IMR-90 (cell line): ENCODE results near the gene CUL7. TPM values are rescaled to one million over a fixed set of nuclear protein-coding genes. Genes with fewer than 3 reads are reported as not detected.

Experiments used
- ATAC-seq: fragments of 200-7000 bp; cut with Tn5 transposase; 2 replicates; pipeline ENCODE4 v1.9.1; 2020; ENCODE audit warnings: low read depth, mild to moderate bottlenecking, moderate library complexity
- BruUV-seq: library from RNA; stranded (reverse); fragments of 400-500 nt; replicated peaks from 2 replicates; lab custom pipeline; 2021; lab: Mats Ljungman, UMichigan
- CTCF ChIA-PET: fragments of 300-600 bp; formaldehyde crosslinking; extraction: SDS; loops from one replicate; lab custom pipeline; 2021; ENCODE audit warnings: antibody characterized with exemption; lab: Yijun Ruan, JAX
- POLR2A ChIA-PET: fragments of 300-600 bp; sonication (Branson Sonifier 250); formaldehyde crosslinking; loops from one replicate; lab custom pipeline; 2022; ENCODE audit warnings: antibody characterized with exemption; ENCODE audit not compliant: unreplicated experiment; lab: Charles Lee
- DNase-seq: peaks from one replicate; pipeline ENCODE4 v3.0.0; 2013
- H2AFZ ChIP-seq: replicated peaks from 2 replicates; pipeline ENCODE3; 2013; ENCODE audit warnings: low read length, mild to moderate bottlenecking; ENCODE audit not compliant: poor library complexity
- H2AK5ac ChIP-seq: 2 replicates; pipeline ENCODE4 v1.6.1; 2013; ENCODE audit warnings: low read depth, low read length, inconsistent platforms
- H2AK9ac ChIP-seq: replicated peaks from 2 replicates; pipeline ENCODE3; 2013; ENCODE audit warnings: mild to moderate bottlenecking, low read depth, low read length, moderate library complexity; ENCODE audit not compliant: poor library complexity
- H2BK120ac ChIP-seq: 2 replicates; pipeline ENCODE4 v1.6.1; 2013; ENCODE audit warnings: low read depth, low read length, inconsistent platforms
- H2BK15ac ChIP-seq: 3 replicates; pipeline ENCODE4 v1.6.1; 2013; ENCODE audit warnings: low read depth, low read length, inconsistent platforms
- H2BK20ac ChIP-seq: 2 replicates; pipeline ENCODE4 v1.6.1; 2013; ENCODE audit warnings: low read depth, mild to moderate bottlenecking, inconsistent platforms, low read length, moderate library complexity
- H2BK5ac ChIP-seq: 2 replicates; pipeline ENCODE4 v1.6.1; 2013; ENCODE audit warnings: mild to moderate bottlenecking, low read depth, low read length, inconsistent platforms; ENCODE audit not compliant: poor library complexity, severe bottlenecking
- H3K14ac ChIP-seq: replicated peaks from 2 replicates; pipeline ENCODE4 v1.6.1; 2013; ENCODE audit warnings: low read depth, low read length, inconsistent platforms
- H3K18ac ChIP-seq: 2 replicates; pipeline ENCODE4 v1.6.1; 2013; ENCODE audit warnings: low read depth, low read length, control low read depth
- H3K23ac ChIP-seq: 2 replicates; pipeline ENCODE4 v1.6.1; 2013; ENCODE audit warnings: low read depth, low read length, inconsistent platforms
- H3K27ac ChIP-seq: 2 replicates; pipeline ENCODE4 v1.5.1; 2013; ENCODE audit warnings: mild to moderate bottlenecking, control low read depth, low read length; ENCODE audit not compliant: insufficient read depth
- H3K27me3 ChIP-seq: 2 replicates; pipeline ENCODE4 v1.6.1; 2013; ENCODE audit warnings: low read length; ENCODE audit not compliant: control insufficient read depth, insufficient read depth
- H3K36me3 ChIP-seq: 2 replicates; pipeline ENCODE4 v1.6.1; 2013; ENCODE audit warnings: low read length, mixed read lengths; ENCODE audit not compliant: control insufficient read depth, insufficient read depth
- H3K4ac ChIP-seq: 2 replicates; pipeline ENCODE4 v1.6.1; 2013; ENCODE audit warnings: low read depth, low read length, inconsistent platforms
- H3K4me1 ChIP-seq: 2 replicates; pipeline ENCODE4 v1.6.1; 2013; ENCODE audit warnings: low read length, mixed read lengths; ENCODE audit not compliant: control insufficient read depth, insufficient read depth
- H3K4me2 ChIP-seq: 2 replicates; pipeline ENCODE4 v1.6.1; 2013; ENCODE audit warnings: low read depth, mild to moderate bottlenecking, control low read depth, low read length, moderate library complexity
- H3K4me3 ChIP-seq: 2 replicates; pipeline ENCODE4 v1.5.1; 2013; ENCODE audit warnings: low read depth, mild to moderate bottlenecking, control low read depth, low read length, moderate library complexity; ENCODE audit not compliant: insufficient read depth
- H3K56ac ChIP-seq: 2 replicates; pipeline ENCODE4 v1.6.1; 2013; ENCODE audit warnings: low read length, inconsistent platforms; ENCODE audit not compliant: insufficient read depth; ENCODE audit errors: extremely low read depth
- H3K79me1 ChIP-seq, 2 experiments: 2 replicates each; pipeline ENCODE4 v1.6.1; 2013; ENCODE audit warnings: low read length in 2 of 2, inconsistent platforms in 1 of 2, low read depth in 1 of 2
- H3K9ac ChIP-seq: 2 replicates; pipeline ENCODE4 v1.6.1; 2013; ENCODE audit warnings: low read depth, low read length, control low read depth
- H3K9me1 ChIP-seq: 2 replicates; pipeline ENCODE4 v1.6.1; 2013; ENCODE audit warnings: low read length, inconsistent platforms; ENCODE audit not compliant: insufficient read depth
- H3K9me3 ChIP-seq: 2 replicates; pipeline ENCODE4 v1.6.1; 2013; ENCODE audit warnings: low read length; ENCODE audit not compliant: control insufficient read depth, insufficient read depth
- H4K20me1 ChIP-seq: 2 replicates; pipeline ENCODE4 v1.6.1; 2013; ENCODE audit warnings: low read length, inconsistent platforms; ENCODE audit not compliant: insufficient read depth
- H4K5ac ChIP-seq: 2 replicates; pipeline ENCODE4 v1.6.1; 2013; ENCODE audit warnings: mild to moderate bottlenecking, low read depth, low read length, control low read depth
- H4K8ac ChIP-seq, 2 experiments: 2 replicates each; pipeline ENCODE4 v1.6.1; 2013; ENCODE audit warnings: low read depth in 2 of 2, low read length in 2 of 2, control low read depth in 1 of 2, inconsistent platforms in 1 of 2
- H4K91ac ChIP-seq: 2 replicates; pipeline ENCODE4 v1.6.1; 2013; ENCODE audit warnings: low read depth, low read length, inconsistent platforms; ENCODE audit not compliant: insufficient read depth
- BHLHE40 ChIP-seq: fragments of 150-350 bp; IDR thresholded peaks from 2 replicates; pipeline ENCODE4 v1.6.1; 2016; ENCODE audit warnings: mild to moderate bottlenecking, low read depth, low read length
- CEBPB ChIP-seq: IDR thresholded peaks from 2 replicates; pipeline ENCODE4 v1.6.1; 2012; ENCODE audit warnings: low read depth, low read length, improper control_type of control experiment
- CHD1 ChIP-seq: IDR thresholded peaks from 2 replicates; pipeline ENCODE4 v1.6.1; 2012; ENCODE audit warnings: low read depth, low read length, improper control_type of control experiment
- ELK1 ChIP-seq: fragments of 150-350 bp; IDR thresholded peaks from 2 replicates; pipeline ENCODE4 v1.6.1; 2016; ENCODE audit warnings: low read depth, mild to moderate bottlenecking, low read length, moderate library complexity, borderline replicate concordance
- FOS ChIP-seq: fragments of 150-350 bp; IDR thresholded peaks from 2 replicates; pipeline ENCODE4 v1.6.1; 2016; ENCODE audit warnings: low read depth, low read length
- MAFK ChIP-seq: IDR thresholded peaks from 2 replicates; pipeline ENCODE4 v1.6.1; 2012; ENCODE audit warnings: low read depth, low read length, improper control_type of control experiment
- MAZ ChIP-seq: IDR thresholded peaks from 2 replicates; pipeline ENCODE4 v1.6.1; 2012; ENCODE audit warnings: low read depth, mild to moderate bottlenecking, low read length, improper control_type of control experiment, moderate library complexity, borderline replicate concordance
- MXI1 ChIP-seq: IDR thresholded peaks from 2 replicates; pipeline ENCODE4 v1.6.1; 2012; ENCODE audit warnings: low read depth, mild to moderate bottlenecking, low read length, moderate library complexity, borderline replicate concordance
- NFE2L2 ChIP-seq: fragments of 150-350 bp; IDR thresholded peaks from 2 replicates; pipeline ENCODE4 v1.6.1; 2016; ENCODE audit warnings: low read depth, mild to moderate bottlenecking, low read length
- POLR2A ChIP-seq: IDR thresholded peaks from 2 replicates; pipeline ENCODE4 v1.6.1; 2012; ENCODE audit warnings: mild to moderate bottlenecking, low read depth, low read length
- RAD21 ChIP-seq: IDR thresholded peaks from 2 replicates; pipeline ENCODE4 v1.6.1; 2012; ENCODE audit warnings: low read length, improper control_type of control experiment
- RFX5 ChIP-seq: IDR thresholded peaks from 2 replicates; pipeline ENCODE4 v1.8.0; 2012; ENCODE audit warnings: low read depth, mild to moderate bottlenecking, low read length, moderate library complexity
- SMC3 ChIP-seq: fragments of 150-350 bp; IDR thresholded peaks from 2 replicates; pipeline ENCODE4 v1.6.1; 2016; ENCODE audit warnings: low read depth, mild to moderate bottlenecking, antibody characterized with exemption, low read length, moderate library complexity
- USF2 ChIP-seq: fragments of 150-350 bp; IDR thresholded peaks from 2 replicates; pipeline ENCODE4 v1.6.1; 2017; ENCODE audit warnings: mild to moderate bottlenecking, antibody characterized with exemption, low read length, low read depth
- WGBS, 2 experiments: methylation state at CpG; one replicate each; pipeline versions ENCODE4 v1.1.5 to v1.1.7; 2013; ENCODE audit warnings: missing lambda C conversion rate in 2 of 2; ENCODE audit not compliant: insufficient read length in 1 of 2; ENCODE audit errors: extremely low coverage in 2 of 2; 5-methylcytosine and 5-hydroxymethylcytosine counted together
- dilution Hi-C: fragments of 300-500 bp; cut with HindIII; formaldehyde crosslinking; loops from one replicate; pipeline ENCODE4 v1.14.3; 2018; ENCODE audit warnings: low sequenced_read_pairs; ENCODE audit not compliant: unreplicated experiment
- in situ Hi-C: fragments of 300-500 bp; cut with MboI; formaldehyde crosslinking; loops from 3 replicates; pipeline ENCODE4 v1.14.3; 2019; ENCODE audit warnings: low sequenced_read_pairs, inconsistent platforms, mixed read lengths
- intact Hi-C: fragments of 100-400 bp; cut with micrococcal nuclease; formaldehyde crosslinking; loops from 2 replicates; pipeline ENCODE4 v1.10.0; 2022
- polyA plus RNA-seq, 3 experiments: library from polyadenylated mRNA; depleted of rRNA; stranded (reverse); fragments of >200 nt; gene quantifications; 2 replicates each; pipeline ENCODE4 v1.2.3, GENCODE V29; 2012; ENCODE audit warnings: low replicate concordance in 1 of 3
- total RNA-seq: library from RNA; depleted of rRNA; stranded (reverse); fragments of >200 nt; gene quantifications from 2 replicates; pipeline ENCODE4 v1.2.3, GENCODE V29; 2012
- TF ChIP-seq, protein P1 (sequence below): conservative IDR thresholded peaks from 2 replicates; pipeline ENCODE4 v1.5.1; 2012; ENCODE audit warnings: mild to moderate bottlenecking, low read depth, low read length, improper control_type of control experiment

The CUL7 gene
- total and polyA plus RNA-seq, 2 of the 4 experiments (the other 2 are of a cell fraction), result 38.0 to 39.3 TPM

DNA sequence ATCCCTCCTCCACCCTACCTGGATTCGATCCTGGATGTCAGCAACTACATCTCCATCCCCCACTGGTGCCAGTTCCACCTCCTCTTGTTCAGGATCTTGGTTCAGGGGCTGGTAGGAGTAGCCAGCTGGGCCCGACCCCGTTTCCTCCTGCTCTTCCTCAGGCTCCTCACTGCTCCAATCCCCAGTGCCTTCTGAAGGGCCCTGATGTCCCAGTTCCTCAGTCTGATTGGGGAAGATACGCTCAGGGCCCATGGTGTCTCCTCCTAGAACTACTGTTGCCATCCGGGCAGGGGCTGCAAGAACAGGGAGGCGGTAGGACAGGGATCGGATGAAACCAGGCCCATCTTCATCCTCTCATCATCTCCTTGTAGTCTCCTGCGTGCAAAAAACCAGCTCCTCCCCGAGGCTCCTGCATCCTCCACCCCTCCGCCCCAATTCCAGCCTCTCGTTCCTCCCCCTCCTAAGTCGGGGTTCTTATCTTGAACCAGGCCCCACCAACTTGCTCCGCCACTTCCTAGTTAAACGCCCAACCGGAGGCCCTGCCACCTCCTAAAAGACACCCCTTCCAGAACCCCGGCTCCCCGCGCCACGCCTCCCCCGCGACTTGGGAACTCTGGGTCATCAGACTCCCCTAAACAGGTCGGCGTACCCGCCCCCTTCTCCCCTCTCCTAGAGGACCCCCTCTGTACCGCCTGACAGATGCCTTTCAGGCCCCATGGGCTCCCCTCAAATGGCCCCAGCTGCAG, 40.4 kb downstream of the CUL7 start:
- Histone ChIP-seq H2AFZ (peak overlapping the region; percentile 77), H3K56ac (peak overlapping the region; percentile 30), H3K4ac (peak overlapping the region; percentile 67), H2BK5ac (peak overlapping the region; percentile 23), H3K4me2 (peak overlapping the region; percentile 97), H2AK5ac (peak overlapping the region; percentile 65), H3K9me1 (peaks cover 3% of the 10 kb centered on the region), H2BK15ac (no peak overlapping the region), H3K4me1 (peaks cover 8% of the 10 kb centered on the region), H3K9ac (peak overlapping the region; percentile 80), H3K23ac (peak overlapping the region; percentile 89), H3K27me3 (no peaks in the 10 kb centered on the region), H4K20me1 (no peaks in the 10 kb centered on the region; the same call in 1 of the 2 replicates), H3K9me3 (no peaks in the 10 kb centered on the region), H4K91ac (no peak overlapping the region), H2BK20ac (no peak overlapping the region), H3K18ac (no peak overlapping the region), H4K5ac (peak overlapping the region; percentile 3), H4K8ac (peak overlapping the region; percentile 10 to 71; a peak in 3 of 4 replicates), H3K79me1 (peaks cover 5 to 69% of the 10 kb centered on the region in 2 experiments; a peak in 2 of 4 replicates), H3K4me3 (peak overlapping the region; percentile 54), H3K36me3 (peaks cover 44% of the 10 kb centered on the region), H3K27ac (peak overlapping the region; percentile 69), H3K14ac (peak overlapping the region; percentile 54), H2AK9ac (peak overlapping the region; percentile 91), H2BK120ac (no peak overlapping the region)
- POLR2A ChIA-PET, result interaction anchor here (0.5 to 0.9 kb wide), 2 partner anchors 110 to 161 kb away, joined by 3 to 4 read pairs; no protein-coding TSS in a partner anchor
- WGBS, 2 experiments, result 0% methylated on average over 9 of the region's 25 CpGs; no CpG with 5 or more reads in 1 of the 2 experiments
- dilution Hi-C loops (no loop called here), intact Hi-C loops (no loop called here), in situ Hi-C loops (no loop called here)
- peak; percentile 21 for DNase-seq
- ATAC-seq, result peak; percentile 31
- BruUV-seq, result no TSS peak
- CTCF ChIA-PET, result no interaction called here
- no peak for TF ChIP-seq BHLHE40
- TF ChIP-seq, protein P1, sequence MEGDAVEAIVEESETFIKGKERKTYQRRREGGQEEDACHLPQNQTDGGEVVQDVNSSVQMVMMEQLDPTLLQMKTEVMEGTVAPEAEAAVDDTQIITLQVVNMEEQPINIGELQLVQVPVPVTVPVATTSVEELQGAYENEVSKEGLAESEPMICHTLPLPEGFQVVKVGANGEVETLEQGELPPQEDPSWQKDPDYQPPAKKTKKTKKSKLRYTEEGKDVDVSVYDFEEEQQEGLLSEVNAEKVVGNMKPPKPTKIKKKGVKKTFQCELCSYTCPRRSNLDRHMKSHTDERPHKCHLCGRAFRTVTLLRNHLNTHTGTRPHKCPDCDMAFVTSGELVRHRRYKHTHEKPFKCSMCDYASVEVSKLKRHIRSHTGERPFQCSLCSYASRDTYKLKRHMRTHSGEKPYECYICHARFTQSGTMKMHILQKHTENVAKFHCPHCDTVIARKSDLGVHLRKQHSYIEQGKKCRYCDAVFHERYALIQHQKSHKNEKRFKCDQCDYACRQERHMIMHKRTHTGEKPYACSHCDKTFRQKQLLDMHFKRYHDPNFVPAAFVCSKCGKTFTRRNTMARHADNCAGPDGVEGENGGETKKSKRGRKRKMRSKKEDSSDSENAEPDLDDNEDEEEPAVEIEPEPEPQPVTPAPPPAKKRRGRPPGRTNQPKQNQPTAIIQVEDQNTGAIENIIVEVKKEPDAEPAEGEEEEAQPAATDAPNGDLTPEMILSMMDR, result no peak
- no peak for TF ChIP-seq POLR2A
- no peak for TF ChIP-seq MAZ
- no peak for TF ChIP-seq ELK1
- TF ChIP-seq SMC3, result no peak
- TF ChIP-seq FOS, result no peak
- no peak for TF ChIP-seq RFX5
- TF ChIP-seq MAFK, result no peak
- TF ChIP-seq NFE2L2, result no peak
- no peak for TF ChIP-seq RAD21
- no peak for TF ChIP-seq CEBPB
- TF ChIP-seq CHD1, result no peak
- no peak for TF ChIP-seq USF2
- TF ChIP-seq MXI1, result no peak
